Activated T-cell treated with anti-CD3 and anti-CD28 coated beads, Interleukin-2, amount 50 U/mL, for 72 hours (primary cell): ENCODE results near the gene PSPN. TPM values are rescaled to one million over a fixed set of nuclear protein-coding genes. Genes with fewer than 3 reads are reported as not detected.

ENCODE experiments used
- ATAC-seq, 2 donors: fragments of 150-1000 bp; cut with Tn5 transposase; replicated peaks in 1 of 2; 2 replicates each; pipeline ENCODE4 v1.10.0; 2021; ENCODE audit warnings: moderate library complexity in 2 of 2, mild to moderate bottlenecking in 1 of 2
- DNase-seq, 2 donors: peaks; one replicate each; pipeline ENCODE4 v3.0.0; 2021 to 2022; ENCODE audit warnings: mixed read lengths in 1 of 2
- H3K27ac Mint-ChIP-seq: one replicate; pipeline ENCODE4 v1.8.0; 2022; ENCODE audit warnings: mild to moderate bottlenecking, moderate library complexity, mixed read lengths
- H3K27me3 Mint-ChIP-seq: one replicate; pipeline ENCODE4 v1.8.0; 2022; ENCODE audit warnings: low read depth, mixed read lengths
- H3K36me3 Mint-ChIP-seq, 2 donors: one replicate each; pipeline ENCODE4 v1.8.0; 2022; ENCODE audit warnings: mixed read lengths in 2 of 2, mild to moderate bottlenecking in 1 of 2; ENCODE audit not compliant: insufficient read depth in 2 of 2
- H3K4me1 Mint-ChIP-seq: one replicate; pipeline ENCODE4 v1.8.0; 2022; ENCODE audit warnings: low read depth, mixed read lengths
- H3K4me3 Mint-ChIP-seq, 2 donors: one replicate each; pipeline ENCODE4 v1.8.0; 2022; ENCODE audit warnings: mild to moderate bottlenecking in 2 of 2, mixed read lengths in 2 of 2, moderate library complexity in 2 of 2
- H3K9me3 Mint-ChIP-seq, 2 donors: one replicate each; pipeline ENCODE4 v1.8.0; 2022; ENCODE audit warnings: mixed read lengths in 2 of 2
- total RNA-seq, 2 donors: library from RNA; stranded (reverse); gene quantifications; one replicate each; pipeline ENCODE4 v1.2.3, GENCODE V29; 2022

The PSPN gene
- total RNA-seq, 2 donors from 2014 or later, result 2.4 to 3.1 TPM

DNA sequence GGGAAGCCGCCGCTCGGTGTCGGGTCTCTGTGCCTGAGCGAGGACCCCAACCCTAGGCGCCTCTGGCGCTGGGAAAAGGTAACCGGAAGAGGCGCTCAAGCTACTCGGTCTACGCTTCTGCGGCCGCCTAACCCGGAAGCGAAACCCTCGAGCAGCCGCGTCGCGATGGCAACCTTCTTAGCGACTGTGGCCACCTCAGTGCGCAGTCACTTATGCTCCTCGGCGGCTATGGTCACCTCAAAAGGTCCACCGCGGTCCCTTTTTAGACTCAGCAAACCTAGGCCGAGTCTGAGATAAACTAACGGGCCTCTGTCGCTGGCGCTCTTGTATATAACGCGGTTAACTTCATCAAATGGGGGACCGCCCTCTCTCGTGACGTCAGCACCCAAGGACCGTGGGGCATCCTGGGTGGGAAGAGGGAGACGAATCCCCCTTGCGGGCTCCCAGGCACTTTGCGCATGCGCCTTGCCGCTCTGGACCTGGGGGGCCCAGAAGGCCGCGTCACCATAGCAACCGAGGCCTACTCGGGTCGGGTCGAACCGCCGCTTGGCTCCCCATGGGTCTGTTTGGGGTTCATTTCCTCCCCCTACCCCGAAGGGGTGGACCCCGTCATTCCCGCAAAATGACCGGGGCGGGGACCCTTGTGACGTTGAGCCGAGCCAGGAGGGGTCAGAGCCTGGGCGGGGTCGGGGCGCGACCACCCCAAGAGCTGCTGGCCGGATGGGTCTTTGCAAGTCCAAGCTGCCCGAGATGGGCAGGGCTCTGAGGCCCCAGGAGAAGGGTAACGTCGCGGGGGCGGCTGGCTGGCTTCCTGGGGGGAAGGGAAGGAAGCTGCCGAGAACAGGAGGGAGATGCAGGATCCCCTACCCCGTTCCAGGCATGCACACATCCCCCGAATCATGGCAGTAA, 17.6 kb upstream of the PSPN start, which contains the start of gene GTF2F1:
Gene GTF2F1 (minus strand): TSS at position 91 of the 909 bp plus-strand sequence. CDS start 169 bp downstream, outside the sequence.
- H3K9me3 Mint-ChIP-seq, result no peaks in the 10 kb centered on the region
- peaks cover 28% of the 10 kb centered on the region for H3K4me1 Mint-ChIP-seq
- peaks cover 5 to 9% of the 10 kb centered on the region in 2 donors for H3K36me3 Mint-ChIP-seq
- DNase-seq (peak; percentile 91 to 92), ATAC-seq (peak; percentile 91)
- H3K27me3 Mint-ChIP-seq, result no peaks in the 10 kb centered on the region
- H3K27ac Mint-ChIP-seq, result peak within 1 kb of the TSS; percentile 99
- peak within 1 kb of the TSS; percentile 90 to 96 for H3K4me3 Mint-ChIP-seq

DNA sequence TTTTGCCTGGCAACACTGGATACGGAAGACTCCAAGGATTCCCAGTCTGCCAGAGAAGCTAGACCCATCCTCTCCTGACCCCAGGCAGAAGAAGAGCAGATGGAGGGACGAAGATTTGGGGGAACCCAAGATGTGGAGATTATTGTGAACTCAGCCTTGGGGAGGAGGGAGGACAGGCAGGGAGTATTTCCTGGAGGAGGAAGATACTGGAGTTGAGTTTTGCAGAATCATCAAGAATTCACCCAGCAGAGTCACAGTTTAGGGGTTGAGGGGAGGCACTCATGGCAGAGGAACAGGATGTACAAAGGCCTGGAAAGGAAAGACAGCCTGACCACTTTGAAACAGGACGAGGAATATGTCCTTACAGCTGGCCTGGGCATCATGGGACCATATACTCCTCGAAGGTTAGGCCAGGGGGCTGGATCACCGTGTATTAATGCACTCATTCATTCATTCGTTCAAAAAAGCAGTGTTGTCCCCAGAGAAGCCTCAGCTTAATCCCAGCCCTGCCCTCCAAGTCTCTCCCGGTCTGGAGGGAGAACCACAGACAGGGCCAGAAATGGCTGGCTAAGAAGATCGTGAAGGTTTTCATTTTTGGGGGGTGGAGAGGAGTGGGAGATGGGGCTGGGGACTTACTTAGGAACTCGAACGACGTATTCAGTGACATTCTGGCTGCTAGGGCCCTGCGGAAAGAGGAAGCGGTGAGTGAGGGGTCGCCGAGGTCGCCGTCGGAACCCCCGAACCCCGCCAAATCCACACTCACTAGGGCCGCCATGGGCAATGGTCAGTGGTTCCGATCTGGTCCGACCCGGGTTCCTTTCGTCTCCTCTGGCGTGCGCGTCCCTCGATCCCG, 16.7 kb upstream of the PSPN start:
- no peak for DNase-seq
- no peak for ATAC-seq
- H3K27me3 Mint-ChIP-seq, result no peaks in the 10 kb centered on the region

DNA sequence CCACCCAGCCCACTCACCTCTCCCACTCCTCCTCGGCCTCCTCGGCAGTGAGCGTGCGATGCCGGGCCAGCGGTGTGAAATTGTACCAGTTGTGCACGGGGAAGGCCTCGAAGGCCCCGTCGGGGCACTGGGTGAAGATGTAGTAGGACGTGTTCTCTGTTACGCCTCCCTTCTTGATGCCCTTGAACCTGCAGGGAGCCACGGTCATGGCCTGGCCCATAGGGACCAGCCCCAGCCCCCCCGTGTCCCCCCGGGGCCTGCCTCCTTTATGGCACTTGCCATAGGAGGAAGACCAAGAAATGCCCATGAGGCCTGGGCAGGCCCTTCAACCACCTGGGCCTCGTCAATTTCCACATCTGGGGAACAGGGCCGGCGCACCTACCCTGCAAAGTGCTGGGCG, 11.6 kb upstream of the PSPN start:
- ATAC-seq (no peak), DNase-seq (no peak)
- no peak overlapping the region for H3K4me3 Mint-ChIP-seq
- H3K9me3 Mint-ChIP-seq, result no peaks in the 10 kb centered on the region
- no peaks in the 10 kb centered on the region for H3K27me3 Mint-ChIP-seq
- peaks cover 7 to 29% of the 10 kb centered on the region in 2 donors for H3K36me3 Mint-ChIP-seq
- no peak overlapping the region for H3K27ac Mint-ChIP-seq
- peaks cover 16% of the 10 kb centered on the region for H3K4me1 Mint-ChIP-seq

More for the DNA sequence above, 16.7 kb upstream of the PSPN start:
- H3K4me1 Mint-ChIP-seq, result peaks cover 28% of the 10 kb centered on the region
- H3K4me3 Mint-ChIP-seq, result peak overlapping the region; percentile 90 to 96
- peak overlapping the region; percentile 99 for H3K27ac Mint-ChIP-seq
- peaks cover 7 to 13% of the 10 kb centered on the region in 2 donors for H3K36me3 Mint-ChIP-seq
- H3K9me3 Mint-ChIP-seq, result no peaks in the 10 kb centered on the region

DNA sequence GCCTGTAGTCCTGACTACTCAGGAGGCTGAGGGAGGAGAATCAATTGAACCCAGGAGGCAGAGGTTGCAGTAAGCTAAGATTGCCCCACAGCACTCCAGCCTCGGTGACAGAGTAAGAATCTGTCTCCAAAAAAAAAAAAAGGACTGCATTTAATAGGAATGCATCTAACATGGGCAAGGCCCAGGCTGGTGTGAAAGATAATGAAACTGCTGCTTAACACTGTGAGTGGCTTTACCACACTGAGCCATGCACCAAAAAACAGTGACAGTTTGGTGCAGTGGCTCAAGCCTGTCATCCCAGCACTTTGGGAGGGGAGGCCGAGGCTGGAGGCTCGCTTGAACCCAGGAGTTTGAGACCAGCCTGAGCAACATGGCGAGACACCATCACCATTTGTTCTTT, 8.6 kb upstream of the PSPN start:
- Mint-ChIP-seq H3K36me3 (peaks cover 9 to 30% of the 10 kb centered on the region in 2 donors), H3K27ac (no peak overlapping the region)
- no peak for DNase-seq

DNA sequence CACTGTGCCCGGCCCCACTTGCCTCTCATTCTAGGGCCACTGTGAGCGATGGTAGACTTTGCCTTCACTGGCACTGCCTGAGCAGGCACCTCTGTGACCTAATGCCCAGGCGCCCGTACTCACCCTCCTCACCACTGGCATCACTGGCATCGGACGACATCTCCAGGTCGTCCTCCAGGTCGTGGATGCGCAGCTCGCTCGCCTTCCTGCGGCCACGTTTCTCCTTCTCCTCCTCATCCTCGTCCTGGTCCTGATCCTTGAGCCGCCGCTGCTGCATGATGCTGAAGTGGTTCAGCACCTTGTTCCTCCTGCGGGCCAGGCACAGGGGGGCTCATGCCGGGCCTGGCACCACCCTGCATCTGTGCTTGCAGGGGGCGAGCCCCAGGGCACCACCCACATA, 7.5 kb upstream of the PSPN start:
- Mint-ChIP-seq H3K36me3 (peaks cover 6 to 30% of the 10 kb centered on the region in 2 donors), H3K27me3 (no peaks in the 10 kb centered on the region), H3K4me1 (no peaks in the 10 kb centered on the region), H3K4me3 (no peak overlapping the region), H3K9me3 (no peaks in the 10 kb centered on the region), H3K27ac (no peak overlapping the region)
- DNase-seq, result no peak
- ATAC-seq, result no peak

More for the DNA sequence above, 8.6 kb upstream of the PSPN start:
- no peak overlapping the region for H3K4me3 Mint-ChIP-seq
- ATAC-seq, result no peak
- H3K27me3 Mint-ChIP-seq, result no peaks in the 10 kb centered on the region
- no peaks in the 10 kb centered on the region for H3K4me1 Mint-ChIP-seq
- no peaks in the 10 kb centered on the region for H3K9me3 Mint-ChIP-seq

DNA sequence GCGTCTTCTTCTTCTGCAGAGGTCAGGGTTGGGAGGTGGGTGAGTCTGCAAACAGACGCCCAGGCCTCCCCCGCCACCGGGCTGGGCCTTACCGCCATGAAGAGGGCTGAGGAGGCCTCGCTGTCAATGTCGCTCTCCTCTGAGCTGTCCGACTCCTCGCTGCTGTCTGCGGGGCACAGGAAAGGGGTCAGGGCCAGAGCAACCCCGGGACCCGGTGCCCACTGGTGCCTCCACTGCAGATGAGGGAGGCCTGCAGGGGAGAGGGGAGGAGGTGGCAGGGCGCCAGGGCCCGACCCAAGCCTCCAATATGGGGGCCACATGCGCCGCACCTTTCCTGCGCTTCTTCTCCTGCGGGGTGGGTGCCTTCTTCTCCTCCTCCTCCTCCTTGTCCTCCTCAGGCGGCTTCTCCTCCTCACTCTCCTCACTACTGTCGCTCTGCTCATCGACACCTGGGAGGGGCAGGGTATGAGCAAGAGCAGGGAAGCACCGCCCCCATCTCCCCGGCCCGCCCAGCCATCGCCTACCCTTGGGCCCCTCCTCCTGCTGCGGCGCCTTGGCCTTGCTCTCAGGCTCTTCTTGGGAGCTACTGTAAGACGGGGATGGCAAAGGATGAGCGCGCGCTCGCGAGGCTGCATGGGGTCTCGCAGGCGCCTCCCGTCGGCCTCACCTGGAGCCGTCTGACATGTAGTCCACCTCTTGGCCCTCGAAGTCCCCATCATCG, 5.5 kb upstream of the PSPN start:
- ATAC-seq (no peak), DNase-seq (no peak)
- Mint-ChIP-seq H3K27ac (no peak overlapping the region), H3K9me3 (no peaks in the 10 kb centered on the region), H3K27me3 (no peaks in the 10 kb centered on the region), H3K36me3 (peaks cover 6 to 25% of the 10 kb centered on the region in 2 donors), H3K4me3 (no peak overlapping the region), H3K4me1 (no peaks in the 10 kb centered on the region)

DNA sequence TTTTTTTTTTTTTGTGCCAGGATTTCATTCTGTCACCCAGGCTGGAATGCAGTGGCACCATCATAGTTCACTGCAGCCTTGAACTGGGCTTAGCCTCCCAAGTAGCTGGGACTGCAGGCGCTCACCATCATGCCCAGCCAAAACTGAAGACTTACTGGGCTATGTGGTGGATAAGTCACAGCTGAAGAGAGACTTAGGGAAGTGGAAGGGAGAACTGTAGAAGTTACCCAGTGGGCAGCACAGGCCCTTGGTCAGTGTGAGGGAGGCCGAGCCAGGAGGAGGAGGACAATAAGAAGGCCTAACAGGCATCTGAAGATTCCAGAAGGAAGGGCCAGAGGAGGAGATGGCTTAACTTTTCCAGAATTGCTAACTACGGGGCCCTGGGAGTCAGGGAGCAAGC, 4.0 kb upstream of the PSPN start:
- Mint-ChIP-seq H3K27ac (no peak overlapping the region), H3K4me3 (no peak overlapping the region), H3K9me3 (no peaks in the 10 kb centered on the region), H3K4me1 (no peaks in the 10 kb centered on the region), H3K27me3 (no peaks in the 10 kb centered on the region), H3K36me3 (peaks cover 6 to 18% of the 10 kb centered on the region in 2 donors)
- ATAC-seq (no peak), DNase-seq (no peak)

DNA sequence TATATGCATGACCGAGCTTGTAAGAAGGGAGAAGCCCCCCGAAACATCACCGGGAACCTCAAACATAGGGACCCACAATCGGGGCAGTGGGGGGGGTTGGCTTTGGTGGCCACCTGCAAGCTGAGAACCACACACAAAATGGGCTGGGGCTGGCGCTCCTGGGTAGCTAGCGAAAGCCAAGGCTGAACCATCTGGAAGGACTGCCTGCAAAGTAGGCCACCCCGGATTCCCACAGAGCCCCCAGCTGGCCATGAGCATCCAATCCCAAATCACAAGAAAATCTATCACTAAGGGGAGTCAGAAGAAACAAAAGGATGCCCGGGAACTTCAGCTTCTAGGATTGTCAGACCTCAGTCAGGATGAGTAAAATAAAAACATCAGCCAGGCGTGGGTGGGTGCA, 2.8 kb upstream of the PSPN start:
- DNase-seq, result no peak
- Mint-ChIP-seq H3K36me3 (peaks cover 6 to 16% of the 10 kb centered on the region in 2 donors), H3K4me1 (peaks cover 9% of the 10 kb centered on the region), H3K27me3 (no peaks in the 10 kb centered on the region), H3K4me3 (no peak overlapping the region), H3K9me3 (no peaks in the 10 kb centered on the region), H3K27ac (no peak overlapping the region)
- no peak for ATAC-seq

DNA sequence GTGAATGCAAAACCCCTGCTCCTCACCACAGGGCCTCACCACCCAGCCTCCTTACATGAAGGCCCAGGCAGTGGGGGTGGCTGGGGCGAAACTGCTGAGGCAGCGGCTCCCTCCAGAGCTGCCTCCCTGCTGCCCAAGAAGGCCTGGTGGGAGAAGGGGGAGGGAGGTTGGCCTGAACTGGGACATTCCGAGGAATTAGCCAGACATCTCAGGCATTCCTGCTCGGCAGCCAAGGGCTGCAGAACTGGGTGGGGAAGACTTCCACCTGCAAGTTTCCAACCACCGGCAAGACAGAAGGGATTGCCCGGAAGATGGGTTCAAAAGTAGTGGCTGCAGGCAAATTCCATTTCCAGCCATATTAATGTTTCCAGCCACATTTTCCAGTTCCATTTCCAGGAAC, 2.3 kb upstream of the PSPN start:
- Mint-ChIP-seq H3K9me3 (no peaks in the 10 kb centered on the region), H3K27ac (no peak overlapping the region), H3K27me3 (no peaks in the 10 kb centered on the region), H3K4me1 (peaks cover 11% of the 10 kb centered on the region), H3K4me3 (no peak overlapping the region), H3K36me3 (peaks cover 6 to 13% of the 10 kb centered on the region in 2 donors)
- DNase-seq (no peak), ATAC-seq (no peak)

DNA sequence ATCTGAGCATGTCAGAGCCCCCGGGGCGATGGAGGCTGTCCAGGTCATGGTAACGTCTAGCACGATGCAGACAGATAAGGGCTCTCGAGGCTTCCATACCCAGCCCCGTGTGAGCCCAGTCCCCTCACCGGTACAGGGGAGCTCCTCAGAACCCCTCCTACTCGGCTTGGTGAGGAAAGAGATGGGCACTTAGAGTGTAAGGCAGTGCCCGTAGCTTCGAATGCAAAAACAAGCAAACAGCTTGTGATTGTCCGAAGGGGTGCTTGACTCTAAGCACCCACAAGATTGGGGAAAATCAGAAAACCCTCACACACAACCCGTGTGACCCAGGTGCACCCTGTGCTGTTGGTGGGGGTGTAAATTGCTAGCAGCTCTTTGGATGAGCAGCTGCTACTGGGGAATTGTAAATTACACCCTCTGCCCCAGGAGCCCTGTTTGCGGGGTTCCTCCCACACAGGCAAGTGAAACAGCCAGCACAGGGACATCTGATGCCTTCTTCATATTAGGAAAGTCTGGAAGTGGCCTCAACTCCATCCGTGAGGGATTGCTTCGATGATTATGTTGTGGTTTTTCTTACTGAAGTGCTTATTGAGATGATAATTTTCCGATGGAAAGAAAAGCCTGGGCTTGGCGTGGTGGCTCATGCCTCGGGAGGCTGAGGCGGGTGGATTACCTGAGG, 918 bp upstream of the PSPN start:
- Mint-ChIP-seq H3K9me3 (no peaks in the 10 kb centered on the region), H3K27ac (no peak overlapping the region), H3K36me3 (peaks cover 6 to 10% of the 10 kb centered on the region in 2 donors), H3K4me3 (no peak overlapping the region), H3K27me3 (no peaks in the 10 kb centered on the region), H3K4me1 (peaks cover 16% of the 10 kb centered on the region)
- ATAC-seq (no peak), DNase-seq (no peak)

DNA sequence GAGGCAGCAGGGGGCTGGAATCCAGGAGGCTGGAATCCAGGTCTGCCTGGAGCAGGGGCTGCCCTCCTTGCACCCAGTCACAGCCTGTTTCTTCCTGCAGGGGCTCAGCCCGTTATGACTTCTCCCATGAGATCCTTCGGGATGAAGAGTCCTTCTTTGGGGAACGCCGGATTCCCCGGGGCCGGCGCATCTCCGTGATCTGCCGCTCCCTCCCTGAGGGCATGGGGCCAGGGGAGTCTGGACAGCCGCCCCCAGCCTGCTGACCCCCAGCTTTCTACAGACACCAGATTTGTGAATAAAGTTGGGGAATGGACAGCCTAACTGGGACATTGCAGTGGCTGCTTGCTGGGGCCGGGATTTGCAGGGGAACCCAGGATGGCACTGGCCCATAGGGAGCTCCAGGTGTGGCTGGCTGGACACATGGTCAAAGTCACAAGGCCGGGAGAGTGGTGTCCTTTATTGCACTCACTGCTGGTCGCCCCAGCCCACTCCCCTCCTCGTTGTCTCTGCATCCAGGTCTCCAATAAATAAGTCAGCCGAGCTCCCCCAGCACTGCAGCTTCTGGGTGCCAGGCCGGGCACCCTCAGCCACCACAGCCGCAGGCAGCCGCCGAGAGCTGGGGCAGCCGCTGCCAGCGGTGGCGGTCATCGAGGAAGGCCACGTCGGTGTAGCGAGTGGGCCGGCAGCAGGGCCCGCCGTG, 872 bp downstream of the PSPN start:
- Mint-ChIP-seq H3K4me3 (peak overlapping the region in 1 of 2 donors; percentile 52), H3K9me3 (no peaks in the 10 kb centered on the region), H3K36me3 (peaks cover 2 to 6% of the 10 kb centered on the region in 2 donors), H3K27me3 (no peaks in the 10 kb centered on the region), H3K4me1 (peaks cover 18% of the 10 kb centered on the region), H3K27ac (no peak overlapping the region)
- ATAC-seq, result no peak
- no peak for DNase-seq
